GM19324 (cell line): ENCODE measurements around the gene ZRSR2.
"Not testable (repeated sequence)": the region's sequence is repeated elsewhere in the genome, so short reads cannot be mapped to it uniquely, and the experiment has no call there.

Experiments used
- ATAC-seq: cut with Tn5 transposase; IDR thresholded peaks from one replicate; pipeline ENCODE4 v1.9.1; 2021; ENCODE audit warnings: mild to moderate bottlenecking, moderate library complexity; ENCODE audit not compliant: unreplicated experiment, low FRiP score

The ZRSR2 gene

GRCh38 chrX:15790769-15791290, 546 bp downstream of the ZRSR2 start:
- ATAC-seq = peak; percentile 32

- ATAC-seq = no peak
These were observed 7.4 kb downstream of the ZRSR2 start for GRCh38 chrX:15797707-15798106.

- ATAC-seq = no peak
These were observed 14.3 kb downstream of the ZRSR2 start for GRCh38 chrX:15804563-15804962.

GRCh38 chrX:15808254-15808653, 18.0 kb downstream of the ZRSR2 start:
- ATAC-seq = no peak

- no peak for ATAC-seq
These were observed 22.1 kb downstream of the ZRSR2 start for GRCh38 chrX:15812192-15812938.

- ATAC-seq = no peak
These were observed 23.1 kb downstream of the ZRSR2 start for GRCh38 chrX:15813416-15813815.

GRCh38 chrX:15814771-15815365, 24.6 kb downstream of the ZRSR2 start:
- no peak for ATAC-seq

- ATAC-seq = peak; percentile 83
These were observed 25.6 kb downstream of the ZRSR2 start for GRCh38 chrX:15815779-15816437.

- no peak for ATAC-seq
These were observed 26.1 kb downstream of the ZRSR2 start for GRCh38 chrX:15816438-15816809.

GRCh38 chrX:15816886-15817285, 26.6 kb downstream of the ZRSR2 start:
- no peak for ATAC-seq

- ATAC-seq = no peak
These were observed 30.1 kb downstream of the ZRSR2 start for GRCh38 chrX:15820106-15821073.

GRCh38 chrX:15822922-15823321, 32.6 kb downstream of the ZRSR2 start:
- no peak for ATAC-seq

GRCh38 chrX:15825936-15826335, 35.7 kb downstream of the ZRSR2 start:
- no peak for ATAC-seq

GRCh38 chrX:15829217-15829616, 38.9 kb downstream of the ZRSR2 start:
- no peak for ATAC-seq

- not testable (repeated sequence) for ATAC-seq
These were observed 41.1 kb downstream of the ZRSR2 start for GRCh38 chrX:15831347-15831746.

- ATAC-seq = no peak
These were observed 43.8 kb downstream of the ZRSR2 start for GRCh38 chrX:15834053-15834452.

GRCh38 chrX:15834827-15835595, 44.7 kb downstream of the ZRSR2 start:
- ATAC-seq = no peak

- ATAC-seq = no peak
These were observed 47.7 kb downstream of the ZRSR2 start for GRCh38 chrX:15838017-15838416.

- no peak for ATAC-seq
These were observed 51.7 kb downstream of the ZRSR2 start for GRCh38 chrX:15841853-15842516.
